ENCODE results near the gene LDLR.

DNA sequence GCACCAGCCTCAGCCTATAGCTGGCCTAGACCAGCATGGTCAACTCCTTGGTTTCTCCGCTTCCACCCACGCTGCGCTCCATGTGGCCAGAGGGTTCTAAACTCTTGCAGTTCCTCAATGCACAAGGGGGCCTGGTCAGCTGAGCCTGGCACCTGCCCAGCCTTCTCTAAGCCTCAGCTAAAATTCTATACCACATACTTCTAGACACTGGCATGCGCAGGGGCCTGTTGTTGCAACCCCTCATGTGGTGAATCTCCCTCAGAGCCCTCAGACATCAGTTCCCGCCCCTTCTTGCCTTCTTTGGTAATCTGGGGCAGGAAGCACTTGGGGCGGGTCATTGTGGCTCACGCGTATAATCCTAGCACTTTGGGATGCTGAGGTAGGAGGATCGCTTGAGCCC, 19.7 kb upstream of the LDLR start:
- TF ChIP-seq, protein P1, sequence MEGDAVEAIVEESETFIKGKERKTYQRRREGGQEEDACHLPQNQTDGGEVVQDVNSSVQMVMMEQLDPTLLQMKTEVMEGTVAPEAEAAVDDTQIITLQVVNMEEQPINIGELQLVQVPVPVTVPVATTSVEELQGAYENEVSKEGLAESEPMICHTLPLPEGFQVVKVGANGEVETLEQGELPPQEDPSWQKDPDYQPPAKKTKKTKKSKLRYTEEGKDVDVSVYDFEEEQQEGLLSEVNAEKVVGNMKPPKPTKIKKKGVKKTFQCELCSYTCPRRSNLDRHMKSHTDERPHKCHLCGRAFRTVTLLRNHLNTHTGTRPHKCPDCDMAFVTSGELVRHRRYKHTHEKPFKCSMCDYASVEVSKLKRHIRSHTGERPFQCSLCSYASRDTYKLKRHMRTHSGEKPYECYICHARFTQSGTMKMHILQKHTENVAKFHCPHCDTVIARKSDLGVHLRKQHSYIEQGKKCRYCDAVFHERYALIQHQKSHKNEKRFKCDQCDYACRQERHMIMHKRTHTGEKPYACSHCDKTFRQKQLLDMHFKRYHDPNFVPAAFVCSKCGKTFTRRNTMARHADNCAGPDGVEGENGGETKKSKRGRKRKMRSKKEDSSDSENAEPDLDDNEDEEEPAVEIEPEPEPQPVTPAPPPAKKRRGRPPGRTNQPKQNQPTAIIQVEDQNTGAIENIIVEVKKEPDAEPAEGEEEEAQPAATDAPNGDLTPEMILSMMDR (IDR thresholded peaks at IDR 0.05): no peak
- no peak for TF ChIP-seq POLR2A (IDR thresholded peaks at IDR 0.05)

All from tibial nerve (tissue), 3 donors.